ENCODE results near the gene MICAL2. TPM values are rescaled to one million over a fixed set of nuclear protein-coding genes. Genes with fewer than 3 reads are reported as not detected.

Gene MICAL2
- total RNA-seq, 4 donors from 2014 or later = 27.4 to 63.6 (median 51.9) TPM

DNA sequence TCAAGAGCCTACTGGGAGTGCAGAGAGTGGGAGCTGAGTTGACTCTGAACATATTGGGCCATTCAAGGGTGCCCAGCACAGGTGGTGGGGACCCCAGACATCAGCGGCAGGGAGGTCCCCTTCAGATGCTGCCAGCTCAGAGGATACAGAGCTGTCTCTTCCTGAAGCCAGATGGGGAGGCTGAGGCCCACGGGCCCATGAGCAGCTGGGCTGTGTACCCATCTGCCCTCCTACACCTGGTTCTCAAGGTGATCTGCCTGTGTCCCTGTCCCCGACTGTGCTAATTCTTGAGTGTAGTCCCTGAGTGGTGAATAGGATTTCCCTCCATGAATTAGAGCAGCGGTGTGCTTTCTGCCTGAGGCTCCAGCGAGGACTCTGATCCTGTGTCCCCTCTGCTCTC lies 76.3 kb downstream of the MICAL2 start:
- Histone ChIP-seq H3K9me3 (no peaks in the 10 kb centered on the region), H3K36me3 (no peaks in the 10 kb centered on the region), H3K27ac (peak overlapping the region; percentile 78 to 91 (median 84)), H3K27me3 (no peaks in the 10 kb centered on the region), H3K4me1 (peaks cover 47 to 48% of the 10 kb centered on the region in 2 donors), H3K4me3 (replicated peaks in 1 of 3) (no peak overlapping the region)
- no peak for DNase-seq
- 70 to 77% methylated on average over 3 to 5 of the region's 5 CpGs for WGBS, 2 donors
- intact Hi-C loops (cut with DNase I) = no loop called here
- no peak for TF ChIP-seq POLR2A (IDR thresholded peaks at IDR 0.05)
- TF ChIP-seq, protein P1, sequence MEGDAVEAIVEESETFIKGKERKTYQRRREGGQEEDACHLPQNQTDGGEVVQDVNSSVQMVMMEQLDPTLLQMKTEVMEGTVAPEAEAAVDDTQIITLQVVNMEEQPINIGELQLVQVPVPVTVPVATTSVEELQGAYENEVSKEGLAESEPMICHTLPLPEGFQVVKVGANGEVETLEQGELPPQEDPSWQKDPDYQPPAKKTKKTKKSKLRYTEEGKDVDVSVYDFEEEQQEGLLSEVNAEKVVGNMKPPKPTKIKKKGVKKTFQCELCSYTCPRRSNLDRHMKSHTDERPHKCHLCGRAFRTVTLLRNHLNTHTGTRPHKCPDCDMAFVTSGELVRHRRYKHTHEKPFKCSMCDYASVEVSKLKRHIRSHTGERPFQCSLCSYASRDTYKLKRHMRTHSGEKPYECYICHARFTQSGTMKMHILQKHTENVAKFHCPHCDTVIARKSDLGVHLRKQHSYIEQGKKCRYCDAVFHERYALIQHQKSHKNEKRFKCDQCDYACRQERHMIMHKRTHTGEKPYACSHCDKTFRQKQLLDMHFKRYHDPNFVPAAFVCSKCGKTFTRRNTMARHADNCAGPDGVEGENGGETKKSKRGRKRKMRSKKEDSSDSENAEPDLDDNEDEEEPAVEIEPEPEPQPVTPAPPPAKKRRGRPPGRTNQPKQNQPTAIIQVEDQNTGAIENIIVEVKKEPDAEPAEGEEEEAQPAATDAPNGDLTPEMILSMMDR (IDR thresholded peaks at IDR 0.05) = no peak

GRCh38 chr11:12187399-12187798 lies 77.0 kb downstream of the MICAL2 start:
- Histone ChIP-seq H3K4me3 (replicated peaks in 1 of 3) (no peak overlapping the region), H3K27ac (peak overlapping the region in 2 of 3 donors; percentile 78 to 91), H3K27me3 (no peaks in the 10 kb centered on the region), H3K4me1 (peaks cover 41% of the 10 kb centered on the region in 2 donors), H3K36me3 (no peaks in the 10 kb centered on the region), H3K9me3 (no peaks in the 10 kb centered on the region)
- intact Hi-C loops (cut with DNase I) = no loop called here
- DNase-seq = peak; percentile 23 to 31
- TF ChIP-seq POLR2A (IDR thresholded peaks at IDR 0.05) = no peak
- TF ChIP-seq, protein P1 (IDR thresholded peaks at IDR 0.05) = no peak
- 86 to 90% methylated on average over 7 to 8 of the region's 8 CpGs for WGBS, 2 donors

DNA sequence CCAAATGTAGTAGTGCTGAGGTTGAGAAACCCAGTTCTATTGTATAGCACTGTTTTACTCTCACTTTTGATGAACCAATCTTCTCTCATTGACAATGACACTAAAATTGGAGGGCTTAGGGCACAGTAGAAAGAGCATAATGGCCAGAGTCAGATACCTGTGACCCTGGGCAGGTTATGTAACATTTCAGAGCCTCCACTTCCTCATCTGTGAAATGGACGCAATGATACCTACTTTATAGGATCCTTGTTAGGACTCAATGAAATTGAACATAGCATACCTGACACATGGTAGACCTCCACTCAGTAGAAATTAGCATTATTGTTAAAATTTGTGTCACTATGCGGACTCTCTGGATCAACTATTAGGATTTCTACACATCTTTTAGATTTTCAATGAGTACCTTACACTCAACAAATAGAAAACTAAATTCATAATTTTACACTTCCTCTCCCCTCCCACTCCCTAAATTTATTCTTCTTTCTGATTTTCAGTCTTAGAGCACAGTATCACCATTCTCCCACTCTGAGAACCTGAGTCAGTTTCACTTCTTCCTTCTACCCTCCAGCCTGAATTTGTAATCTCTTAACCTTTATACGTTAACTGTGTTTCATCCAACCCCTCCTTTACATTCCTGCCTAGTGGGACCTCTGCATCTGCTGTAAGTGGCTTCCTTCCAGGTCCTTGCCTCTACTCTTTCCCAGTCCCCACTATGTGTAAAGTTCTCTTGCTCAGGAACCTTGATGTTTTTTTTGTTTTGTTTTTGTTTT lies 78.3 kb downstream of the MICAL2 start:
- no peak for DNase-seq
- H3K4me3 ChIP-seq (replicated peaks in 1 of 3) = no peak overlapping the region
- H3K36me3 ChIP-seq = no peaks in the 10 kb centered on the region
- TF ChIP-seq, protein P1 (IDR thresholded peaks at IDR 0.05) = no peak
- TF ChIP-seq POLR2A (IDR thresholded peaks at IDR 0.05) = no peak
- H3K27me3 ChIP-seq = no peaks in the 10 kb centered on the region
- WGBS, 2 donors = 89 to 96% methylated on average over 3 of the region's 3 CpGs
- H3K9me3 ChIP-seq = no peaks in the 10 kb centered on the region
- intact Hi-C loops (cut with DNase I) = no loop called here
- H3K4me1 ChIP-seq = peaks cover 27 to 28% of the 10 kb centered on the region in 2 donors
- no peak overlapping the region for H3K27ac ChIP-seq

DNA sequence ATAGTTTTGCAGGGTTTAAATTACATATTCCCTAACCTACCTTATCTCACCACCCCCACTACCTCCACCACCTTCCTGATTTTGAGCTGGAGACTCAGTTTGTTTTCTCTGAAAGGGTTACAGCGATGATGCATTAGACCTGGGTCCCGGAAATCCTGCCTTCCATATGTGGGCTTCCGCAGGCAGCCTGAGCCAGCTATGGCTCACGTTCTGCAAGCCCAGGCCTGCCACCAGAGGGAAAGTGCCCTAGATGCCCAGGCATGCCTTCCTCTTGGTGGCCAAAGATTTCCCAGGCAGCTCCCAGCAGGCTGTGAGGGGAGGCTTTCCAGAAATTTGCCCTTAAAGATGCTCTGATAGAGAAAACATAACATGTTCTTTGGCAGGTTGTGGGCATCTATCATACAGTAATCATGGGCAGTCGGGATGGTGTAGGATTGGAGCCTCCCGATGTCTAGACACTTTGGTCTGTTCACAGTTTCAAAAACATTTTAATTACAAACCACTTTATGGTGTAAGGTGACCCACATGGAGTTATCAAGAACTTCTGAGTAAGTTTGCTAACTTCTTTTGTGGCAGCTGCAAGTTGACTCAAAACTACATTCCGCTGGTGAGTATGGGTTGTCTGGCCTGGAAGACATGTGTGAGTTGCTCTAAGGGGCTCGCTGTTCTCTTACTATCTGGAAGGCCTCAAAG lies 79.3 kb downstream of the MICAL2 start:
- no peak overlapping the region for H3K27ac ChIP-seq
- H3K4me3 ChIP-seq (replicated peaks in 1 of 3) = no peak overlapping the region
- H3K27me3 ChIP-seq = no peaks in the 10 kb centered on the region
- no peaks in the 10 kb centered on the region for H3K36me3 ChIP-seq
- TF ChIP-seq POLR2A (IDR thresholded peaks at IDR 0.05) = no peak
- TF ChIP-seq, protein P1 (IDR thresholded peaks at IDR 0.05) = no peak
- intact Hi-C loops (cut with DNase I) = no loop called here
- no peaks in the 10 kb centered on the region for H3K9me3 ChIP-seq
- 87 to 92% methylated on average over 8 of the region's 8 CpGs for WGBS, 2 donors
- DNase-seq = no peak
- H3K4me1 ChIP-seq = peaks cover 26% of the 10 kb centered on the region in 2 donors

GRCh38 chr11:12190511-12190910 lies 80.1 kb downstream of the MICAL2 start:
- H3K4me3 ChIP-seq (replicated peaks in 1 of 3) = no peak overlapping the region
- intact Hi-C loops (cut with DNase I) = no loop called here
- no peak overlapping the region for H3K27ac ChIP-seq
- no peak for TF ChIP-seq POLR2A (IDR thresholded peaks at IDR 0.05)
- TF ChIP-seq, protein P1 (IDR thresholded peaks at IDR 0.05) = no peak
- no peaks in the 10 kb centered on the region for H3K9me3 ChIP-seq
- H3K4me1 ChIP-seq = peaks cover 21 to 22% of the 10 kb centered on the region in 2 donors
- no peak for DNase-seq
- H3K27me3 ChIP-seq = no peaks in the 10 kb centered on the region
- no peaks in the 10 kb centered on the region for H3K36me3 ChIP-seq

Data from thyroid gland (tissue), 4 donors.